Gastroesophageal sphincter (tissue), 4 donors: ENCODE results near the gene SPTB. TPM values are rescaled to one million over a fixed set of nuclear protein-coding genes. Genes with fewer than 3 reads are reported as not detected.
"Not testable (repeated sequence)": the region's sequence is repeated elsewhere in the genome, so short reads cannot be mapped to it uniquely, and the experiment has no call there.

Experiments used
- ATAC-seq: fragments of 150-250 bp; one replicate; pipeline ENCODE4 v1.9.1; 2016; ENCODE audit warnings: mild to moderate bottlenecking, moderate library complexity
- H3K27ac ChIP-seq, 4 donors: fragments of 200-600 bp; sonication (generic) in 3 of 4; 1 replicate in 3 of 4; 2 replicates in 1 of 4; pipeline ENCODE4 v1.5.1; 2016 to 2019
- H3K27me3 ChIP-seq: fragments of 200-600 bp; sonication (generic); one replicate; pipeline ENCODE4 v1.5.1; 2019
- H3K36me3 ChIP-seq, 2 donors: fragments of 200-600 bp; sonication (generic); one replicate each; pipeline ENCODE4 v1.5.1; 2019; ENCODE audit warnings: control low read depth in 1 of 2
- H3K4me1 ChIP-seq, 3 donors: fragments of 200-600 bp; sonication (generic); 1 replicate in 2 of 3; 2 replicates in 1 of 3; pipeline ENCODE4 v1.5.1; 2016 to 2019; ENCODE audit warnings: control low read depth in 2 of 3
- H3K4me3 ChIP-seq, 2 donors: fragments of 200-600 bp; sonication (generic); one replicate each; pipeline ENCODE4 v1.5.1; 2019; ENCODE audit warnings: mild to moderate bottlenecking in 1 of 2, moderate library complexity in 1 of 2
- H3K9me3 ChIP-seq, 3 donors: fragments of 200-600 bp; sonication (generic); one replicate each; pipeline ENCODE4 v1.5.1; 2017 to 2019; ENCODE audit warnings: control low read depth in 2 of 3
- CTCF ChIP-seq, 4 experiments: fragments of 200-600 bp in 2 of 4; fragments of 450-650 bp in 2 of 4; sonication (generic) in 1 of 4; IDR thresholded peaks; one replicate each; pipeline ENCODE4 v1.5.1; 2017 to 2019; ENCODE audit warnings: antibody characterized with exemption in 4 of 4, mild to moderate bottlenecking in 2 of 4, moderate library complexity in 2 of 4
- EP300 ChIP-seq: sonication (generic); formaldehyde crosslinking; IDR thresholded peaks from one replicate; pipeline ENCODE4 v1.6.1; 2017; ENCODE audit warnings: antibody characterized with exemption, mild to moderate bottlenecking
- POLR2A ChIP-seq, 2 donors: fragments of 450-650 bp; IDR thresholded peaks; one replicate each; pipeline ENCODE4 v1.6.1; 2017; ENCODE audit warnings: antibody characterized with exemption in 2 of 2, mild to moderate bottlenecking in 2 of 2, moderate library complexity in 1 of 2
- POLR2AphosphoS5 ChIP-seq: sonication (generic); formaldehyde crosslinking; IDR thresholded peaks from one replicate; pipeline ENCODE4 v1.6.1; 2017; ENCODE audit warnings: antibody characterized with exemption
- WGBS, 2 donors: methylation state at CpG; one replicate each; pipeline ENCODE4 v1.1.5; 2018; ENCODE audit warnings: low coverage in 1 of 2; 5-methylcytosine and 5-hydroxymethylcytosine counted together
- total RNA-seq, 4 donors: library from RNA; depleted of rRNA; stranded (reverse); fragments of >200 nt; gene quantifications; one replicate each; pipeline ENCODE4 v1.1.0, GENCODE V29; 2016

SPTB gene
- total RNA-seq, 4 donors from 2014 or later = 0.62 to 3.1 (median 1.0) TPM

DNA sequence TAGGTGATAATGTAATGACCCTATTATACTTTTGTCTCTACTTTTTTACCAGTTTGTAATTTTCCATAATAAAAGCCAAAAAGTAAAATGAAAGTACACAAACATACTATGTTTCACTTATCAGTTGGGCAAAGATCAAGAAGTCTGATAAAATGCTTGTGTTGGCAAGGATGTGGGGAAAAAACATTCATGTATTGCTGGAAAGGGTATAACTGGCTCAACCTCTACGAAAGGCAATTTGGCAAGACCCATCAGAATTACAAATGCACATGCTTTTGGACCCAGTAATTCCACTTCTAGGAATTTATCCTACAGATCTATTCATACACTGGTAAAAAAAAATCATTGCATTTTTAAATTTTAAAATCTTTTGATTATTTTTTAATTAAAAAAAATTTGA is 68.0 kb downstream of the SPTB start:
- H3K4me3 ChIP-seq = no peak overlapping the region
- ATAC-seq = no peak
- peaks cover 0 to 11% (median 0%) of the 10 kb centered on the region in 3 donors for H3K4me1 ChIP-seq
- no peaks in the 10 kb centered on the region for H3K36me3 ChIP-seq
- H3K27ac ChIP-seq = no peak overlapping the region
- H3K9me3 ChIP-seq = no peaks in the 10 kb centered on the region
- no peaks in the 10 kb centered on the region for H3K27me3 ChIP-seq
- TF ChIP-seq CTCF (IDR thresholded peaks at IDR 0.05) (no peak), EP300 (no peak), POLR2A (IDR thresholded peaks at IDR 0.05) (no peak)
- WGBS, 2 donors = 18 to 61% methylated on average over 1 of the region's 1 CpG

GRCh38 chr14:64808449-64808848 is 71.3 kb downstream of the SPTB start:
- TF ChIP-seq POLR2A (IDR thresholded peaks at IDR 0.05) (no peak), CTCF (IDR thresholded peaks at IDR 0.05) (no peak), EP300 (no peak), POLR2AphosphoS5 (no peak)
- no peaks in the 10 kb centered on the region for H3K9me3 ChIP-seq
- peaks cover 0 to 22% (median 0%) of the 10 kb centered on the region in 3 donors for H3K4me1 ChIP-seq
- no peak overlapping the region for H3K27ac ChIP-seq
- no peaks in the 10 kb centered on the region for H3K27me3 ChIP-seq
- H3K4me3 ChIP-seq = no peak overlapping the region
- whole genome bisulfite sequencing, 2 donors = 88% methylated on average over 4 of the region's 4 CpGs; no CpG with 5 or more reads in 1 of the 2 donors
- no peaks in the 10 kb centered on the region for H3K36me3 ChIP-seq
- no peak for ATAC-seq

DNA sequence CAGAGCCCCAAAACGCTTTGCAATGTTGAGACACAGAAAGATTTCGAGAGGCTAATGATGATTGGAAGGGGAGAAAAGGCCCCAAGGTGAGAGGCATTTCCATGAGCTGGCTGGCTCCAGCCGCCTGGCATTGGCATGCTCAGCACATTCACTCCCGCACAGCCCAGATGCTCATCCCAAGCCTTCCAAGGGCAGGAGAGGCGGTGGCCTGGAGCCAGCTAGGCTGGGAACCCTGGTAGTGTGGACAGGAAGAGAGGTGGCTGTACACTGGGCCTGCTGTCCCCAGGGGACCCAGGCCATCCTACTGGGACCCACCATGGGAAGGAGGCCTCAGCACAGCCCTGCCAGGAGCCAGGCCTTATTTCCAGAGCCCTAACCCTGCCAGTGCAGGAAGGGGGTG is 72.2 kb downstream of the SPTB start:
- TF ChIP-seq POLR2AphosphoS5 = no peak
- TF ChIP-seq EP300 = no peak
- no peak for TF ChIP-seq POLR2A (IDR thresholded peaks at IDR 0.05)
- TF ChIP-seq CTCF (IDR thresholded peaks at IDR 0.05) = no peak
- no peak overlapping the region for H3K4me3 ChIP-seq
- no peaks in the 10 kb centered on the region for H3K36me3 ChIP-seq
- ATAC-seq = no peak
- 80 to 100% methylated on average over 1 to 2 of the region's 5 CpGs for WGBS, 2 donors
- peak overlapping the region in 3 of 4 donors; percentile 76 to 82 (median 77) for H3K27ac ChIP-seq
- H3K4me1 ChIP-seq = peaks cover 0 to 22% (median 0%) of the 10 kb centered on the region in 3 donors
- no peaks in the 10 kb centered on the region for H3K27me3 ChIP-seq
- no peaks in the 10 kb centered on the region for H3K9me3 ChIP-seq

DNA sequence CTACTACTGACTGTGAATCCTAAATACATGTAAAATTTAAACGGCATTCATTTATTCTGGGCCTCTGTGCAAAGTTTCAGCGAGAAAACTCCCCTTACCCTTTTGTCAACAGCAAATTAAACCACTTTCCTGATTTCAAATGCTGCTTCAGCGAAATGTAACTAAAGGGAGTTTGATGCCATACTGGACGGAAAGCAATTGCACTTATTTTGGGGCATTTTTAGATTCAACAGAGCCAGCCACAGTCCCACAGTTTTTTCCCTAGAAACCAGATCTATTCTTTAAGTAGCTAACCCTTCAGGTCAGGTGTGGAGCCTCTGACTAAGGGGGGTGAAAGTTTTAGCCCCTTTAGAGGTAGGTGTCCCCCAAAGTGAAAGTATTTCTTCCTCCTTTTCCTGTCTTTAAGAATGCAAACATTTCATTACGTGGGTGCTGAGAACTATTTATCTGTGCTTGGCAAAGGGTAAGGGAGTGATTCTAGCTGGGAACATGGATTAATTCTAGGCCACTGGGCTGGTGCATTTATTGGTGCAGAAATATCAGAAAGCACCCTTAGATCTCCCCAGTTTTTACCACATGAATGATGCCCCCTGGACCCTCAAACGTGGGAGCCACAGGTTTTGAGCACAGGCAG is 72.7 kb downstream of the SPTB start:
- Histone ChIP-seq H3K27me3 (no peaks in the 10 kb centered on the region), H3K36me3 (no peaks in the 10 kb centered on the region), H3K9me3 (no peaks in the 10 kb centered on the region), H3K27ac (peak overlapping the region in 3 of 4 donors; percentile 76 to 82 (median 77)), H3K4me1 (peaks cover 0 to 22% (median 0%) of the 10 kb centered on the region in 3 donors), H3K4me3 (no peak overlapping the region)
- WGBS, 2 donors = 69 to 74% methylated on average over 4 to 5 of the region's 6 CpGs
- ATAC-seq = no peak
- TF ChIP-seq POLR2A (IDR thresholded peaks at IDR 0.05) = no peak
- TF ChIP-seq EP300 = no peak
- TF ChIP-seq POLR2AphosphoS5 = peak; percentile 31
- TF ChIP-seq CTCF (IDR thresholded peaks at IDR 0.05) = no peak

DNA sequence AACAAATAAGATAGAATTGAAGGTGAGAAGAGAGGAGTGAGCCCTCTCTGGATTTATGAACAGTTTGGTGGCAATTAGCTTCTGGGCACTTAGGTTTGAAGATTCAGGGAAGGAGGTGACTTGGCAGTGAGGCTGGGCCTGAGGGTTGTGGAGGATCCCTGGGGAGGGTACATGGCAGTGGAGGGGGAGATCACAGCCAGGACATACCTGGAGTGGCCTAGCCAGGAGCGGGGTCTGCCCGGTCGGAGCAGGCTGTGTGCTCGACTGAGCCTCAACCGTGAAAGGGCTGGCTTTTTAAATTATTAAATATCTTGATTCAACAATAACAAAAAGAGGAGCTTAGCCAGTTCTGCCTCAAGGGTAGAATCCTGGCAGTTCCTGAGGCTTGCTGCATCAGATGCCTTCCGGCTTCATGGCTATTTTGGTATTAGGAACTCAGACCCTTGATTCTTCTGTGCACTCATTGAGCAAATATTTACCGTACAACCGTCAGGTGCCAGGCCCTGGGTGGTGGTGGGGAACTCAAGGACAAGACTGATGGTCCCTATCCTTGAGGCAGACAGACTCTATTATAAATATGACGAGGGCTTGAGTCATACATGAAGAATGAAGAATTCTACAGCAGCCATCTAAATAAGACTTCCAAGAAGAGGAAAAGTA is 73.4 kb downstream of the SPTB start:
- Histone ChIP-seq H3K9me3 (no peaks in the 10 kb centered on the region), H3K4me1 (peaks cover 0 to 22% (median 0%) of the 10 kb centered on the region in 3 donors), H3K4me3 (no peak overlapping the region), H3K27ac (peak overlapping the region in 3 of 4 donors; percentile 76 to 82 (median 77)), H3K27me3 (no peaks in the 10 kb centered on the region), H3K36me3 (no peaks in the 10 kb centered on the region)
- TF ChIP-seq POLR2AphosphoS5 (peak; percentile 76), POLR2A (IDR thresholded peaks at IDR 0.05) (no peak), CTCF (IDR thresholded peaks at IDR 0.05) (no peak), EP300 (no peak)
- 42 to 53% methylated on average over 4 to 9 of the region's 9 CpGs for WGBS, 2 donors
- ATAC-seq = peak; percentile 80

- H3K4me1 ChIP-seq = peaks cover 0 to 22% (median 0%) of the 10 kb centered on the region in 3 donors
- peak overlapping the region in 2 of 4 donors; percentile 76 to 82 for H3K27ac ChIP-seq
- H3K4me3 ChIP-seq, ATAC-seq, H3K9me3 ChIP-seq, H3K36me3 ChIP-seq, H3K27me3 ChIP-seq: not testable (repeated sequence)
- WGBS, 2 donors = 70% methylated on average over 1 of the region's 3 CpGs; no CpG with 5 or more reads in 1 of the 2 donors
Measured at GRCh38 chr14:64805646-64806045, 74.1 kb downstream of the SPTB start.
